Measurements from ENCODE around the gene TCF12. TPM values are rescaled to one million over a fixed set of nuclear protein-coding genes. Genes with fewer than 3 reads are reported as not detected.
A peak's percentile ranks its signal among the peaks of the same experiment; 100 is the strongest.

The TCF12 gene
- total RNA-seq, 1 experiment from 2014 or later, result 96.2 TPM

- no peak for DNase-seq (ENCODE audit: low read depth)
These were observed 370.6 kb downstream of the TCF12 start for GRCh38 chr15:57288926-57289580.

DNA sequence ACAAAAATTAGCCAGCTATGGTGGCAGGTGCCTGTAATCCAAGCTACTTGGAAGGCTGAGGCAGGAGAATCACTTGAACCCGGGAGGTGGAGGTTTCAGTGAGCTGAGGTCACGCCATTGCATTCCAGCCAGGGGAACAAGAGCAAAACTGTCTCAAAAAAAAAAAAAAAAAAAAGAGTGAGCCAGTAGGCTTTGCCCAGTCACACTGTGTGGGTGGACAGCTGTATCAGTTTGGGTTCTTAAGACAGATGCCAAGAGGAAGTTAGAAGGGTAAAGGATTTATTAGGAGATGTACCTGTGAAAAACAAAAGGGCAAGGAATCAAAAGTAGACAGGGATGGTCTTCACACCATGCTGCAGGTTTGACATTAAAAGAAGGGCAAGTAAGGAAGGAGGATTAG, 371.7 kb downstream of the TCF12 start:
- DNase-seq (ENCODE audit: low read depth), result no peak

GRCh38 chr15:57290826-57291225, 372.4 kb downstream of the TCF12 start:
- DNase-seq (ENCODE audit: low read depth), result no peak

GRCh38 chr15:57296473-57297162, 378.2 kb downstream of the TCF12 start:
- no peak for DNase-seq (ENCODE audit: low read depth)

DNA sequence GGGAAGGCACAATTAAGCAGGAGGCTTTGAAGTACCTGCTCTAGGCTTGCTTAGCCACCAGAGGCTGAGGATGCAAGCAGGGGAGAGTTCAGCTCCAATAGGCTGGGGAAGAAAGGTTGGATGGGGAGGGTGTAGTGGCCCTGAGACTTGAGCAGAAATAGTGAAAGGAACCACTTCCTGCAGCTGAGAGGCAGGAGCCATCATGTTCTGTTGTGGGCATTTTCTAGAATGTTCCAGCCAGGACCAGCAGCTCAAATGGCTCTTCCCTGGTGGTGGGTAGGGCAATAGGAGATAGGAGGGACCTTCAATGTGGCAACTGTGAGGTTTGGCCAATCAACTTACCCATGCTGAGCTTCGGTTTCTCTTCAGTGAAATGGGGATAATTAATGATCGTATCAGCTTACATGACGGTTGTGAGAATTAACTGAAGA, 378.7 kb downstream of the TCF12 start:
- DNase-seq (ENCODE audit: low read depth), result no peak

DNA sequence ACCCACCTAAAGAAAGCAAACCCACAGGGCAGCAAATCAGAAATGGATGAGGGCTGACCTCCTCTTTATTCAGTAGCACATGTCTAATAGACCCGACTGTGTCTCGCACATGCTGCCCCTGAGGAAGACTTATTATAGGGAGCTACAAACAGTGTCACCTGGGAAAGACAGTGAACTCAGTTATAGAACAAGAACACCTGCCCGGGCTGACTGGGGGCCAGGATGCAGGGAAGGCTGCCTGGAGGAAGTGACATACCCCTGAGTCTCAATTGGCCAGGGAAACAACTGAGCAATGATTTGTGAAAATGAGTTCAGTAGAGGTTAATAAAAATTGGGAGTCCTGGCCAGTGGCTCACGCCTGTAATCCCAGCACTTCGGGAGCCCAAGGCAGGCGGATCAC, 379.2 kb downstream of the TCF12 start:
- DNase-seq (ENCODE audit: low read depth), result no peak

- no peak for DNase-seq (ENCODE audit: low read depth)
These were observed 379.8 kb downstream of the TCF12 start for GRCh38 chr15:57298204-57298603.

GRCh38 chr15:57298843-57299550, 380.6 kb downstream of the TCF12 start:
- no peak for DNase-seq (ENCODE audit: low read depth)

GRCh38 chr15:57301307-57301706, 382.9 kb downstream of the TCF12 start:
- no peak for DNase-seq (ENCODE audit: low read depth)

GRCh38 chr15:57302640-57303257, 384.3 kb downstream of the TCF12 start:
- DNase-seq (ENCODE audit: low read depth), result no peak

GRCh38 chr15:57305009-57305408, 386.6 kb downstream of the TCF12 start:
- DNase-seq (ENCODE audit: low read depth), result no peak

DNA sequence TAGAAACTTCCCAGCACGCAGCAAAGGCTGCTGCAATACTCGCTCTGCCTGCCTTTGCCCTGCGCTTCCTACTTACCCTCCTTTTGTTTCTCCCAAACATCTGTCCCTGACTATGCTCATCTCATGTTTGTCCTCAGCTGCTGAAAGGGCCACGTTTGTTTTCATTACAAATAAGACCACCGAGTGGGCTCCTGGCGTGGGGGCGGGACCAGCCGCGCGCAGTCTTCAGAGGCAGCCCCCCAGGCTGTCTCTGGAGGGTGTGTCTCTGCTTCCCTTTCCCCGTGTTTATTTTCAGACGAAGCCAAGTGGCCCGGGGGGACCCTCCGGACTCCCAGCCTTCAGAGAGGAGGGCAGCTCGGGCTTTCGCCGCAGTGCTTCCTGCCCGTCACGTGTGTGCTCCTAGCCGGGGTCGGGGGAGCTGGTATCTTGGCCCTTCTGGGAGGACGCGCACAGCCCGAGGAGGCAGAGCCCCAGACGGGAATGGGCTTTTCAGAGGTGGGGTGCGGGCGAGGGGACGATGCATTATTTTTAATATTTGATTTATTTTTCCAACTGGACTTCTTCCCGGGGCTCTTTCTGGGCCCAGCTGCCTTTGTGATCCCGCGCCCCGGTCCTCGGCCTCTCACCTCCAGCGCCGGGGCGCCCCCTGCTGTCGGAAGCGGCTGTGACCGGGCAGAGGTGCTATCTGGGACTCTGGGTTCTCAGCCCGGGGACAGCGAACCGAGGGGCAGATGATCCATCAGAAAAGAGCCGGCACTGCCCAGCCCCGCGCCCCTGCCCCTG, 387.9 kb downstream of the TCF12 start:
- DNase-seq (ENCODE audit: low read depth), result peak; percentile 71

DNA sequence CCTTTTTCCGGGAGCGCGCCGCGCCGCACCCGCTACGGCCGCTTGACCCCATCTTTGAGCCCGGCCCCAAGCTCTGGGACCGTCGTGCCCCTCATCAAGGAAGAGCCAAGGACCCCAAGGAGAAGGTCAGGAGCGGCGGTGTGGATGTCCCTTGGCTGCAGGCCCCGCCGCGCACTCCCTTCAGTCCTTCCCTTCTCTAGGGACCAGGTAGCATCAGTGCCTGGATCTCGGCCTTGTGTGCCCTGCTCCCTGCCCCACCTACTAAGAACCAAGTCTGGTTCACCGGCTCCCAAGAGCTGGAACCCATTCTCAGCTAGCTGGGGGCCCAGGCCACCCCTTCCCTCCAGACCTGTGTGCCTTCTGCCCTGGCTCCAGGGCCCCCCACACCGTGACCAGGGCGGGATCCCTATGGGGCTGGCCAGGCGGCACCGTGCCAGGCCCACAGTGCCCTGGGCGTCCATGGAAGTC, 388.5 kb downstream of the TCF12 start:
- no peak for DNase-seq (ENCODE audit: low read depth)

DNA sequence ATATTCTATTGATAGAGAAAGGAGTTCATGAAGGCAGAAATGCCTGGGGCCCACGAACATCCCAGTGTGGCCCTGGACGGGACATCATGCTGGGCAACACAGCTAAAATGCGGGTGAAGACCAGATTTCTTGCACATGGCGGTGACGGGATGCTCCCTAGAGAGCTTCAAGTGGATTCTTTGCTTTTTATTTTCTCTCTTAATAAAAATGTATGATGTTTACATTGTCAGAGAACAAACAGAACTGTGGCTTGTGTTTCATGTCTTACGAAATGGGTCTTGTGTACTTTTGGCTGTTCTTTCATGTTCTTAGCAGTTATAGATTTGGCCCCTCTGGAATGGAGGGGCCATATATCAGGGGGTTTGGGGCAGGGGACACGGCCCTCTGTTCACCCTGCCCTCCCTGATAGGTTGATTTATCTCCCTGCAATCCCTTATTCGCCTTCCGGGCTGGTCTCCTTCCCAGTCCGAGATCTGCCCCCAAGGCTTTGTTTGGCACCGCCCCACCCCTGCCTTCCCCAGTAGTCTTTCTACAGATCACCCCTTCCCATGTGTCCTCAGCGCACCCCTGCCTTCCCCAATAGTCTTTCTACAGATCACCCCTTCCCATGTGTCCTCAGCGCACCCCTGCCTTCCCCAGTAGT, 389.2 kb downstream of the TCF12 start:
- no peak for DNase-seq (ENCODE audit: low read depth)

- DNase-seq (ENCODE audit: low read depth), result no peak
These were observed 389.7 kb downstream of the TCF12 start for GRCh38 chr15:57308170-57308545.

DNA sequence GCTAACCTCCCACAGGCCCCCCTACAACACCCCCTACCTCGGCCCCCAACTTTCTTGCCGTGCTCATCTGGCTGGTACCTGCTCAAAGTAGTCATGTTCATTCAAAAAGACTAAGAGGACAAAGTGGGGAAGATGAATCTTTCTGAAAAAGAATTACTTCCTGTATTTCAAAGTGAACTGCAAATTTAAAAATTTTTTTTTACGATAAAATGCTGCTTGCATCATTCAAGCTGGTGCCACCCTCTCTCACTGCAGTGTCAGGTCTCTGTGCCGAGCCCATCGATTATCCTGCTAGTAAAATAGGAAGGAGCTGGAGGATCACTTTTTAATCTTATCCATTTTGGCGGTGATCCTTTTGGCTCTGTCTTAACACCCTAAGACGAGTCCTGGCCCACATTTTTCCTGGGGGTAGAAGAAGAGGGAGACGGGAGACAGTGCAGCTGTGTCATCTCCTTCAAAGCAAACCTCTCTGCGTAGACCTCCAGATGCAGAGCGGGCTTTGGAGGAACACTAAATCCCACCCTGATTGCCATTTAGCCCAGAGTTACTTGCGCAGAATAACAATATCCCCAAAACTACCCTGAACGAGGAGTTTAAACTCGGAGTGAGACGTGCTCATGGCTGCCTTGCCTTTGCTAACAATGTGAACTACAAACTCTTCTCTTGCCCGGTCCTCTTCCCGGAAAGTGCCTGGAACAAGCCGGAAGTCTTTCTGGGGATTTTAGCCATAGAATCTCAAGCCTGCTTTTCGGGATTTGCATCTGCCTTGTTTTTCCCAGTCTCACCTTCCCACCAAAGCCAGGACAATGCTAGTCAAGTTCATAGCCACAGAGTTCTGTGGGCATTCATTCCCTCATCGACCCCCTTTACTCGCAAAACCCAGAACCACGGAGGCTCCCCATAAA, 391.7 kb downstream of the TCF12 start:
- DNase-seq (ENCODE audit: low read depth), result no peak

GRCh38 chr15:57310876-57311275, 392.4 kb downstream of the TCF12 start:
- no peak for DNase-seq (ENCODE audit: low read depth)

GRCh38 chr15:57312006-57312317, 393.5 kb downstream of the TCF12 start:
- no peak for DNase-seq (ENCODE audit: low read depth)

- DNase-seq (ENCODE audit: low read depth), result no peak
These were observed 394.1 kb downstream of the TCF12 start for GRCh38 chr15:57312318-57313133.

Measured in HT1080 (cell line).